Measurements from ENCODE around the gene MGAT4A. TPM values are rescaled to one million over a fixed set of nuclear protein-coding genes. Genes with fewer than 3 reads are reported as not detected.

Gene MGAT4A
- total and polyA plus RNA-seq, 9 of the 15 experiments (the other 6 are each of a cell fraction or from before 2014, with no cell fraction given): 0.03 to 0.53 (median 0.18) TPM; not detected in 2

- no peak for TF ChIP-seq JUND (IDR thresholded peaks at IDR 0.05; ENCODE audit: borderline replicate concordance, low read depth, low read length)
- no peak for TF ChIP-seq JUND (tag; IDR thresholded peaks at IDR 0.05; ENCODE audit: borderline replicate concordance, low read depth, low read length)
- TF ChIP-seq POLR2AphosphoS5 (IDR thresholded peaks at IDR 0.05; ENCODE audit: control insufficient read depth, insufficient read depth, low read depth, low read length): no peak
- peak in 1 of 2 experiments; percentile 24 for TF ChIP-seq E2F6 (IDR thresholded peaks at IDR 0.05; ENCODE audit: borderline replicate concordance in 1 of 2, extremely low read depth in 1 of 2, insufficient read depth in 1 of 2, insufficient read length in 1 of 2, low read depth in 1 of 2, low read length in 1 of 2, poor library complexity in 1 of 2, severe bottlenecking in 1 of 2)
- no peak for TF ChIP-seq ZNF778 (CRISPR knock-in tag; IDR thresholded peaks at IDR 0.05)
- TF ChIP-seq ATF7 (IDR thresholded peaks at IDR 0.05): no peak
- TF ChIP-seq PTBP1 (IDR thresholded peaks at IDR 0.05; ENCODE audit: low read depth, low read length): no peak
- peak; percentile 28; the same call in 1 of the 2 replicates for TF ChIP-seq ZFX (CRISPR knock-in tag; IDR thresholded peaks at IDR 0.05)
- no peak for TF ChIP-seq ZFP1 (CRISPR knock-in tag; IDR thresholded peaks at IDR 0.05)
- TF ChIP-seq SMARCA5 (IDR thresholded peaks at IDR 0.05): no peak
- TF ChIP-seq STAT5B (CRISPR knock-in tag; IDR thresholded peaks at IDR 0.05): no peak
- TF ChIP-seq SRF (CRISPR knock-in tag; IDR thresholded peaks at IDR 0.05): no peak
- TF ChIP-seq CLOCK (CRISPR knock-in tag; IDR thresholded peaks at IDR 0.05; ENCODE audit: borderline replicate concordance): no peak
- TF ChIP-seq ZNF174 (CRISPR knock-in tag; IDR thresholded peaks at IDR 0.05): no peak
- no peak for TF ChIP-seq SMARCB1 (IDR thresholded peaks at IDR 0.05; ENCODE audit: insufficient read length, low read depth)
- no peak for TF ChIP-seq HEY1 (CRISPR knock-in tag; IDR thresholded peaks at IDR 0.05; ENCODE audit: borderline replicate concordance)
- no peak for TF ChIP-seq ETV5 (CRISPR knock-in tag; IDR thresholded peaks at IDR 0.05; ENCODE audit: low read depth)
- TF ChIP-seq ZMIZ1 (IDR thresholded peaks at IDR 0.05; ENCODE audit: low read depth in 2 of 2, low read length in 2 of 2): no peak
- no peak for TF ChIP-seq SNRNP70 (optimal IDR thresholded peaks at IDR 0.05; ENCODE audit: low read depth, low read length)
- TF ChIP-seq KDM4B (IDR thresholded peaks at IDR 0.05; ENCODE audit: borderline replicate concordance in 2 of 2, low read depth in 1 of 2): no peak
Observed at GRCh38 chr2:98731041-98731893, at the start of gene MGAT4A (continued).

Data from K562 (cell line).